SU-DHL-6 (cell line): ENCODE measurements around the gene ALDH9A1.

Source experiments
- EZH2phosphoT487 ChIP-seq: fragments of 200-600 bp; sonication (generic), shearing (Covaris generic); conservative IDR thresholded peaks from 2 replicates; pipeline ENCODE4 v1.6.1; 2018; ENCODE audit warnings: mild to moderate bottlenecking, antibody characterized with exemption, low read length, moderate library complexity, mixed read lengths
- TF ChIP-seq, protein P1 (sequence below): fragments of 200-600 bp; sonication (generic); IDR thresholded peaks from one replicate; pipeline ENCODE4 v1.5.1; 2017; ENCODE audit warnings: antibody characterized with exemption, mild to moderate bottlenecking, low read length, moderate library complexity; ENCODE audit not compliant: insufficient read depth, poor library complexity, severe bottlenecking

DNA sequence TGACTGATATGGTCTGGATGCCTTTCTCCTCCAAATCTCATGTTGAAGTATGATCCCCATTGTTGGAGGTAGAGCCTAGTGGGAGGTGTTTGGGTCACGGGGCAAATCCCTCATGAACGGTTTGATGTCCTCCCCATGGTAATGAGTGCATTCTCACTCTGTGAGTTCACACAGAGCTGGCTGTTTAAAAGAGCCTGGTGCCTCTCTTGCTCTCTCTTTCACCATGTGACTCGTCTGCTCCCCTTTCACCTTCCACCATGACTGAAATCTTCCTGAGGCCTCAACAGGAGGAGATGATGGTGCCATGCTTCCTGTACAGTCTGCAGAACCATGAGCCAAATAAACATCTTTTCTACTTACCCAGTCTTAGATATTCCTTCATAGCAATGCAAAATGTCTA is 30.2 kb downstream of the ALDH9A1 start:
- TF ChIP-seq, protein P1, sequence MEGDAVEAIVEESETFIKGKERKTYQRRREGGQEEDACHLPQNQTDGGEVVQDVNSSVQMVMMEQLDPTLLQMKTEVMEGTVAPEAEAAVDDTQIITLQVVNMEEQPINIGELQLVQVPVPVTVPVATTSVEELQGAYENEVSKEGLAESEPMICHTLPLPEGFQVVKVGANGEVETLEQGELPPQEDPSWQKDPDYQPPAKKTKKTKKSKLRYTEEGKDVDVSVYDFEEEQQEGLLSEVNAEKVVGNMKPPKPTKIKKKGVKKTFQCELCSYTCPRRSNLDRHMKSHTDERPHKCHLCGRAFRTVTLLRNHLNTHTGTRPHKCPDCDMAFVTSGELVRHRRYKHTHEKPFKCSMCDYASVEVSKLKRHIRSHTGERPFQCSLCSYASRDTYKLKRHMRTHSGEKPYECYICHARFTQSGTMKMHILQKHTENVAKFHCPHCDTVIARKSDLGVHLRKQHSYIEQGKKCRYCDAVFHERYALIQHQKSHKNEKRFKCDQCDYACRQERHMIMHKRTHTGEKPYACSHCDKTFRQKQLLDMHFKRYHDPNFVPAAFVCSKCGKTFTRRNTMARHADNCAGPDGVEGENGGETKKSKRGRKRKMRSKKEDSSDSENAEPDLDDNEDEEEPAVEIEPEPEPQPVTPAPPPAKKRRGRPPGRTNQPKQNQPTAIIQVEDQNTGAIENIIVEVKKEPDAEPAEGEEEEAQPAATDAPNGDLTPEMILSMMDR, result no peak
- no peak for TF ChIP-seq EZH2phosphoT487
